ENCODE measurements around the gene UTF1. TPM values are rescaled to one million over a fixed set of nuclear protein-coding genes. Genes with fewer than 3 reads are reported as not detected.

Gene UTF1
- total RNA-seq, 2 experiments from 2014 or later: not detected

DNA sequence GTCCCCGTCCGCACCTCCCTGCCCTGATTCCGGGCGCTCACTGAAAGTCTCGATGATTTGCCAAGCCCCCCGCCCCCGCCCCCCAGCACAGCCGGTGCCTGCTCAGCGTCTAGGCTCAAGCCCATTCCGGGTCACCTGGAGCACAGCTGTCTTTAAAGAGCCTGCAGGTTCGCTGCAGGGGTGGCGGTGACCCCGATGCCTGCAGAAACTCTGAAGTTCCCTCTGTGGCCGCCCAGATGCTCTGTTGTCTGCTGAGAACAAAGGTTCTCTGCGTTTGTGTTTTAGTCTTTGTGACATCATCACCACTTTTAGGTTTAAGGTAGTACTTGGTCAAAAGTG is 8.4 kb downstream of the UTF1 start:
- H3K27ac Mint-ChIP-seq: no peak overlapping the region
- no peaks in the 10 kb centered on the region for H3K36me3 Mint-ChIP-seq
- no peak for DNase-seq
- H3K9me3 Mint-ChIP-seq: no peaks in the 10 kb centered on the region
- H3K27me3 Mint-ChIP-seq: peaks cover 77% of the 10 kb centered on the region
- peaks cover 18% of the 10 kb centered on the region for H3K4me1 Mint-ChIP-seq
- no peak overlapping the region for H3K4me3 Mint-ChIP-seq

DNA sequence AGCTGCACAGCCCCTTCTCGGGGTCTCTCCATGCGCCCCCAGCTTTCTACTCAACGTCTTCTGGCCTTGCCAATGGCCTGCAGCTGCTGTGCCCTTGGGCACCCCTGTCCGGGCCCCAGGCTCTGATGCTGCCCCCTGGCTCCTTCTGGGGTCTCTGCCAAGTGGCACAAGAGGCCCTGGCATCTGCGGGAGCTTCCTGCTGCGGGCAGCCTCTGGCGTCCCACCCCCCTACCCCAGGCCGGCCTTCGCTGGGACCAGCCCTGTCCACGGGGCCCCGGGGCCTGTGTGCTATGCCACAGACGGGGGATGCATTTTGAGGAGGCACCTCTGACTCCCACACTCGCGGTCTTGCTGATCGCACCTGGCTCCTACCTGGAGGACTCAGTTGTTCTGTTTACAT is 10.0 kb downstream of the UTF1 start:
- Mint-ChIP-seq H3K4me1 (peaks cover 16% of the 10 kb centered on the region), H3K9me3 (no peaks in the 10 kb centered on the region), H3K27me3 (peaks cover 64% of the 10 kb centered on the region)

DNA sequence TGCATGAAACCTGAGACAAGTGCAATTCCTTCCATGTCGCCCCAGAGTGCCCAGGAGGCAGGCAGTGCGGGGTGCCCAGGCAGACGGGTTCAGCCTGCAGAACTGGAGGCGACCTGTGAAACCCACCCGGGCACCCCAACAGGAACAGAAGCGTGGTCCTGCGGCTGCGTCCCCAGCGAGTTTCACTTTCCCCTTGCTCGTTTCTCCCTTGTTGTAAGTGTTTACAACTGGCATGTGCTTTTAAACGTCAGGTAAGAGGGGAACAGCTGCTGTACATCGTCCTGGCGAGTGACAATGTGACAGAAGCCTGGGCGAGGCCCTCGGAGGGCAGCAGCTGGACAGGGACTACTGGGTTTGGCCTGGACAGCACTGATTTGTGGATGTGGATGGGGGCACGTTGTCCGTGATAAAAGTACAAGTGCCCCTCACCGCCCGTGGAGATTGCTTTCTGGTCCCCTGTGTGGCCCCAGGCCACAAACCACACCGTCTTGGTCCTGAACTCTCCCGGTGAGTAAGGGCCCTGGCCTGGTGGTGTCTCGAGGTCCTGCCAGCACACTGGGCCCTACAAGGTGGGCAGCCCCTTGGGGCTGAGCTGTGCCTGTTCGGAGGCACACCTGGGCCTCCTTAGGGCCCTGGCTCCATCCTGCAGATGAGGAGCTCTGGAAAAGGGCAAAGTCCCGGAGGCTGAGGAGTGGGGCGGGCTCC is 11.6 kb downstream of the UTF1 start:
- Mint-ChIP-seq H3K4me1 (peaks cover 13% of the 10 kb centered on the region), H3K27me3 (peaks cover 55% of the 10 kb centered on the region), H3K27ac (no peak overlapping the region), H3K36me3 (no peaks in the 10 kb centered on the region), H3K4me3 (peak overlapping the region; percentile 47), H3K9me3 (no peaks in the 10 kb centered on the region)
- DNase-seq: no peak

More for the DNA sequence above, 10.0 kb downstream of the UTF1 start:
- H3K27ac Mint-ChIP-seq: no peak overlapping the region
- DNase-seq: no peak
- H3K36me3 Mint-ChIP-seq: no peaks in the 10 kb centered on the region
- H3K4me3 Mint-ChIP-seq: no peak overlapping the region

DNA sequence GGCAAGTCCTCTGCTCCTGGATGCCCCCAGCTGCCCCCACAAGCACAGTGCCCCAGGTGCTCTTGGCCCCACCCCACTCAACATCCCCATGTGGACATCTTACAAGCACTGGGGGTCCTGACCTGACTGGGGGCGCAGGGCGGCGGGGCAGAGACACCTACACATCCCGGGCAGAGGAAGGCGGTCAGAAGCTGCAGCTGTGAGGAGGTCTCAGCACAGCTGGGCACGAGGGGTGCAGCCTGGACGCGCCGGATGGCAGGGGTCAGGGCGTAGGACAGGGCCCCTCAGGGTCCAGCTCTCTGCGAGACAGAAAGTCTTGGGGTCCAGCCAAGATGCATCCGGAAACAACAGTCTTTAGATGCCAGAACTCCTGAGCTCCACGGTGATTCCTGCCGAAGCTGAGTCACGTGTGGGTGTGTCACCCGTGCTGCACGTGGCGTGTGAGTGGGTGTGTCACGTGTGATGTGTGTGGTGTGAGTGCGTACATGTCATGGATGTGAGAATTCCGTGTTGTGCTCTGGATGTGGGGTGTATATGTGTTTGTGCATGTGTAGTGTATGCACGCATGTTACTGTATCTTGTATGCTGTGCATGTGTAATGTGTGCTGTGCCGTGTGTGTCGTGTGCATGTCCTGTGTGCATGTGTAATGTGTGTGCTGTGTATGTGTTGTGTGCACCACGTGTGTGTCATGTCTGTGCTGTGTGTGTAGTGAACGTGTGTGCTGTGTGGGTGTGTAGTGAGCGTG is 12.8 kb downstream of the UTF1 start:
- Mint-ChIP-seq H3K27me3 (peaks cover 54% of the 10 kb centered on the region), H3K4me3 (no peak overlapping the region), H3K27ac (no peak overlapping the region), H3K36me3 (no peaks in the 10 kb centered on the region), H3K9me3 (no peaks in the 10 kb centered on the region), H3K4me1 (peaks cover 13% of the 10 kb centered on the region)
- no peak for DNase-seq

DNA sequence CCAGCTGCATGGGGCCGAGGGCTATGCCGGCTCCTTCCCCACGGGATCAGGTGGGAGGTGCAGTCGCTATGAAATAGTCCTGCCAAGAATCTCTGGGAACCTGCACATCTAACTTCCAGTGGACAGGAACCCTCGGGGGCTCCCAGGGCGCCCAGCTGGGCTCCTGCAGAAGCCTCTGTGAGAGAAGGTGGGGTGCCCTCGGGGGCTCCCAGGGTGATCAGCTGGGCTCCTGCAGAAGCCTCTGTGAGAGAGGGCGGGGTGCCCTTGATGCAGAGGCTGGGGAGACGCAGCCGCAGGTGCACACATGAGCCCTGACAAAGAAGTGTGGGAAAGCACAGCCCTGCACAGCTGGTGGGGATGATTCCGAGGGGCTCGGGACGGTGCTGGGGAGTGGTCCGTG is 13.6 kb downstream of the UTF1 start:
- H3K4me3 Mint-ChIP-seq: no peak overlapping the region
- peaks cover 48% of the 10 kb centered on the region for H3K27me3 Mint-ChIP-seq
- DNase-seq: no peak
- H3K9me3 Mint-ChIP-seq: no peaks in the 10 kb centered on the region
- H3K36me3 Mint-ChIP-seq: no peaks in the 10 kb centered on the region
- no peak overlapping the region for H3K27ac Mint-ChIP-seq
- H3K4me1 Mint-ChIP-seq: peaks cover 13% of the 10 kb centered on the region

DNA sequence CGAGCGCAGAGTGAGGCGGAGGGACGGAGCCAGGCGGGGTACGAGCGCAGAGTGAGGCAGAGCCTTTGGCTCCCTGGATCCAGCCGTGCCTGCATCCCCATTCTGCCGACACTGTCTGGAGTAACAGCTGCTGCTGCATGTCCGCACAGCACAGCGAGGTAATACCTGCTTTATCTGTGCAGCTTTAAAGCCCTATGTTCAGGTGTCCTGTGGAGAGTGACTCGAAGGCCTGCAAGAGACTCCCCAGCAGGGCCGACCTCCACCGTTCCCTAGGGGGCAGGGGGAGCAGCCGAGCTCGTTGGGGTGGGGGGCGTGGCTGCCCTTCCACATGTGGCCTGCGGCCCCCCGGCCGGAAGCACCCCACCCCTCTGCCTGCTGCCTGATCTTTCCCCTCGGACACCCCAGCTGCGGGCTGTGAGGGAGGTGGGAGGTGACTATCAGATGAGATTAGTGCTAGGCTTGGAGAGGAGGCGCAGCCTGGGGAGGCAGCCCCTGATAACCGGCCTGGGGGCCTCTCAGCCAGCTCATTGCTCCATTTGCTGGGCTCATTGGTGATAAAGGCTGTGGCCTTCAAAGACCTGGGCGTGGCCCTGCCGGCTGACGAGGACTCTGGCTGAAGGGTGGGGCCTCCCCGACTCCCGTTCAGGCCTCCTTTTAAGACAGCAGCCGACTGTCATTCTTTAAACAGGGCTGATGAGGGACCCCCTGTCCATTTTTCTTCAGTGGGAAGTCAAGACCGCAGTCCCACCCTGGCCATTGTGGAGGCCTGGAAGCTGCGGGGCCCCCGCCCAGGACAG is 15.6 kb downstream of the UTF1 start:
- H3K4me1 Mint-ChIP-seq: peaks cover 12% of the 10 kb centered on the region
- H3K9me3 Mint-ChIP-seq: no peaks in the 10 kb centered on the region
- H3K27ac Mint-ChIP-seq: no peak overlapping the region
- no peak for DNase-seq
- H3K4me3 Mint-ChIP-seq: no peak overlapping the region
- H3K36me3 Mint-ChIP-seq: no peaks in the 10 kb centered on the region
- peaks cover 27% of the 10 kb centered on the region for H3K27me3 Mint-ChIP-seq

DNA sequence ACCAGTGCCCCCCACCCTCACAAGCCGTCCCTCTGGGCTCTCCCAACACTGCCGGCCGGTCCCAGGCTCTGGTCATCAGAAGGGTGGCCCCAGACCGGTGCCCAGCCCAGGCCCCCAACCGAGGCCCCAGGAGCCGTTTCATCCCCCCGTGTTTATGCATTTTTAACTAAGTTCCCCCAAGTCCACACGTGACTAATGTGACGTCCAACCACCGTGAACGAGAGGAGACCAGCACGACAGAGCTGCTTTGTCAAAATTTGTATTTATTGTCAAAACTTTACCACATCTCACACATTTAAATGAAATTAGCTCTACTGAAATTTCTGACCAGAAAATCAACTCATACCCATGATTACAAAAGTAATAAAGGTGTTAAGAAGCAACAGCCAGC is 16.2 kb downstream of the UTF1 start:
- Mint-ChIP-seq H3K4me3 (no peak overlapping the region), H3K9me3 (no peaks in the 10 kb centered on the region), H3K36me3 (no peaks in the 10 kb centered on the region), H3K27me3 (peaks cover 23% of the 10 kb centered on the region), H3K4me1 (peaks cover 9% of the 10 kb centered on the region), H3K27ac (no peak overlapping the region)
- DNase-seq: no peak

DNA sequence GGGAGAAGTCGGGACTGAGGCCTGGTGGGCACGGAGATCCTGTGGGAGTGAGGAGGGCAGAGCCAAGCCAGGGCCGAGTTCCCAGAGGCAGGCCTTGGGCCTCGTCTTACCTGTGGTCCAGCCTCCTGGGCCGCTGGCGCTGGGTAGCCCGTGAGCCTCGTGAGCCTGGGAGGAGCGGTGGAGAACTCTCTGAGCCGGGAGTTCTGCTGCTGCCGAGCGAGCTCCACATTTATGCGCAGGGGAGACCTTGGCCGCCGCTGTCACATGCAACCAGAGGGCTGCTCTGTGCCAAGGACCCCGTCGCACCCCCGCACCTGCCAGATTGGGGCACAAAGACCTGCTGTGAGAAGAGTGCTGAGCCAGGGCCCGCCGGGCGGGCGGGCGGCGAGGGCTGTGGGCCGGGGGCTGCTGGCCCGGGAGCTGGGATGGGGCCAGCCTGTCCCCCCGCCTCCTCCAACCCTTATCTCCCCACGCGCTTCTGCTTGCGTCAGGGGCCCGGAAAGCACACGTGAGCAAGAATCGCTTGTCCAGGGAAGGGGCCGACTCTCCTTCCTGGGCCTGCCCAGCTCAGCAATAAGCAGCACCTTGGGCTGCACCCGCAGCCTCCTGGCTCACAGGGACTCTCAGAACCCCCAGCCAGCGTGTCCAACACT is 17.8 kb downstream of the UTF1 start:
- Mint-ChIP-seq H3K27me3 (peaks cover 12% of the 10 kb centered on the region), H3K27ac (no peak overlapping the region), H3K36me3 (no peaks in the 10 kb centered on the region), H3K4me1 (no peaks in the 10 kb centered on the region), H3K4me3 (no peak overlapping the region), H3K9me3 (no peaks in the 10 kb centered on the region)
- DNase-seq: no peak

DNA sequence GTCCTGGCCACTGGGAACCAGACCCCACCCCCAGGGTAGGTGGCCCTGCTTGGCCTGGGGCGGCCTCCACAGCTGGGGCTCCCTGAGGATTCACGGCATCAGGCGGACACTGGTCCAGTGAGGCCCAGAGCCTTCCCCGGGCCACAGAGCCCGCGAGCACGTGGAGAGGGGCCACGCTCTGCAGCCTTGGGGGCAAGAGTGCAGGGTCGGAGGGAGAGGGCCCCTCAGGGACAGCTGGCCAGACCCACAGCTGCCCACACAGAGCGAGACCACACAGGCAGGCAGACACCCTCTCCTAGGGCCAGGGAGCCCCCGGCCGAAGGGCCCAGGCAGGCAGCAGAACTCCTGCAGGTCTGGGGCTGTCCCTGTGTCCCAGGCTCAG is 18.3 kb downstream of the UTF1 start:
- Mint-ChIP-seq H3K9me3 (no peaks in the 10 kb centered on the region), H3K36me3 (no peaks in the 10 kb centered on the region), H3K27ac (no peak overlapping the region), H3K4me1 (no peaks in the 10 kb centered on the region), H3K4me3 (no peak overlapping the region), H3K27me3 (peaks cover 8% of the 10 kb centered on the region)
- DNase-seq: no peak

DNA sequence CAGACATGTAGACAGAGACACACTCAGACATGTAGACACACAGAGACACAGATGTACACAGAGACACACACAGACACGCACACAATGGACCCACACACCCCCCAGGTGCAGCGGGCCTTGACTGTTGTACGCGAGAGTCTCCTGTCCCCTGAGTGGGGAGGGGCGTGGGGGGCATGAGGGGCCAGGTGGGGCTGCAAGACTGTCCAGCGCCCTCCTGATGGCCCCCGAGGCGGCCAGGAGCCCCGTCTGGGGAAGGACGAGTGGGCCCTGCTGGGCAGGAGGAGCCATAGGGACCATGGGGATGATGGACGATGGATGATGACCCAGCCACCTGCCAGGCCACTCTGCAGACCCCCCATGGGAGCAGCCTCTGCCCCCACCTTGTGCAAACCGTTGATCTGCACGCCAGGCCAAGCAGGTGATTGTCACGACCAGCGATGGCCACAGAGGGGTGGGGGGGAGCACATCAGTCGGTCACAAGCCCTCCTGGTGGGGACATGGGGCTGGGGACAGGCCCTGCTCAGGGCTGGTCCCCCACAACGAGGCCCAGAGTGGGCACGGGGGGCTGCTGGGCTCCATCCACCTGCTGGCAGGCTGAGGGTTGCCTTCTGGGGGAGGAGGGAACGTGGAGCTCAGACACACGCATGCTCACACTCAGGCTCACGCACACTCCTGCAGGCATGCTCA is 19.2 kb downstream of the UTF1 start:
- no peak for DNase-seq
- Mint-ChIP-seq H3K27ac (no peak overlapping the region), H3K4me3 (no peak overlapping the region), H3K4me1 (no peaks in the 10 kb centered on the region), H3K36me3 (no peaks in the 10 kb centered on the region), H3K9me3 (no peaks in the 10 kb centered on the region), H3K27me3 (peaks cover 8% of the 10 kb centered on the region)

DNA sequence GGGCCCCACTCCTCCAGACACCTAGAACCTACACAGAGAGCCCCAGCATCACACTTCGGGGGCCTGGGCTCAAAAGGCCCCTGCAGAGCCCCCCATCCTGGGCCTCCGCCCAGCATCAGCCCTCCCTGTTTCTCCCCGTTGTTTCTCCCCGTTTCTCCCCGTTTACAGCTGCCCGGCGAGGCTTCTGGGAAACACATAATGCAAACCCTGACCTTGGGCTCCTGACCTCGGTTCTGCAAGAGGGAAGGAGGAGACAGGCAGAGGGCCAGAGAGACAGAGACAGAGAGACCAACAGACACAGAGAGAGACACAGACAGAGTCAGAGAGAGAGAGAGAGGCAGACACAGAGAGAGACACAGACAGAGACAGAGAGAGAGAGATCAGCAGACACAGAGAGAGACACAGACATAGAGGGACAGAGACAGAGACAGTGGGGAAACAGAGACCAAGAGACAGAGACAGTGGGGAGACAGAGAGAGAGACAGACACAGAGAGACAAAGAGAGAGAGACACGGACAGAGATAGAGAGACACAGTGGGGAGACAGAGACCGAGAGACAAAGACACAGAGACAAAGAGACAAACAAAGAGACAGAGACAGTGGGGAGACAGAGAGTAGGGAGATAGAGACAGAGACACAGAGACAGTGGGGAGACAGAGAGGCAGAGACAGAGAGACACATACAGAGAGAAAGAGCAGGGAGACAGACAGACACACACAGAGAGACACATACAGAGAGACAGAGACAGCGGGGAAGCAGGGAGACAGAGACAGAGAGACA is 20.1 kb downstream of the UTF1 start:
- no peaks in the 10 kb centered on the region for H3K9me3 Mint-ChIP-seq
- H3K27me3 Mint-ChIP-seq: peaks cover 5% of the 10 kb centered on the region
- no peaks in the 10 kb centered on the region for H3K4me1 Mint-ChIP-seq
- H3K27ac Mint-ChIP-seq: no peak overlapping the region
- no peak for DNase-seq
- H3K36me3 Mint-ChIP-seq: no peaks in the 10 kb centered on the region
- H3K4me3 Mint-ChIP-seq: no peak overlapping the region

DNA sequence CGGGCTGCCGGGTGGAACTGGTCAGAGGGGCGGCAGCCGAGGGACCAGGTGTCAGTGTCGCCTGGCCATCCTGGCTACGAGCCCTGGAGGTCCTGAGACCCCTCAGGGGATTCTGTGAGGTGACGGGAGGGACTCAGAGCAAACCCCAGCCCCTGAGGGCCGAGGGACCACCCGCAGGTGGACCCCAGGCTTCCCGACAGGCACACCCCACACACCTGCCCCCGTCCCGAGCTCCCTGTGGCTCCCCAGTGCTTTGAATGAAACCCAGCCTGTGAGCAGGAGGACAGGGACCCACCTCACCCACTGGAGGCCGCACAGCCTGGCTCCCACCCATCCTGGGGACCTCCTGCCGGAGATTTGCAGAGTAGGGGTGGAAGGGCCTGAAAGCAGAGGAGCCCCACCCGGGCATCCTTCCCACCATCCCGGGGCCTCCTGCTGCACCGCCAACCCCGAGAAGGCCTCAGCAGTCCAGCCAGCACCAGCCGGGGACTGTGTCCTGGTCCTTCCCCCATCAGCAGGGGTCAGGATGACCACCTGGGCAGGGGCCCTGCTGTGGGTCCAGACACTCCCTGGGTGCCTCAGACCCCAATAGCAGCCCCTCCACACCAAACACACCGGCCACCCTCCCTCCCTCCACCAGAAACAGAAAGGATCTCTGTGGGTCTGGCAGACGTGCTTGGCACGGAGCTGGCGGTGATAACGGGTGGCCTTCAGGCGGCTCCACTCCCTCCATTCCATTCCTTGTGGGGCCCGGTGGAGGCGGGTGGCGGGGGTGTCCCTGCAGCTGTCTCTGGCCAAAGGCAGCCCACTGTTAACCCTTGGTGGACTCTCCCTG is 21.6 kb downstream of the UTF1 start:
- Mint-ChIP-seq H3K36me3 (no peaks in the 10 kb centered on the region), H3K4me1 (no peaks in the 10 kb centered on the region), H3K9me3 (no peaks in the 10 kb centered on the region), H3K4me3 (no peak overlapping the region), H3K27me3 (peaks cover 5% of the 10 kb centered on the region), H3K27ac (no peak overlapping the region)
- no peak for DNase-seq

DNA sequence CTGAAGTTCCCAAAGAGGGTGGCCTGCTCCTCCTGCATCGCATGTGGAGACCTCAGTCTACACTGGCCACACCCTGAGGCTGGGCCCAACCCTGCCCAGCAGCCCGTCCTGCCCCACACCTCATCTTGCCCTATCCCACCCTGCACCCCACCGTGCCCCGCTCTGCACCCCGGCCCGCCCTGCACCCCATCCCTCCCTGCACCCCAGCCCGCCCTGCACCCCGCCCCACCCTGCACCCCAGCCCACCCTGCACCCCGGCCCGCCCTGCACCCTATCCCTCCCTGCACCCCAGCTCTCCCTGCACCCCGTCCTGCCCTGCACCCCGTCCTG is 22.2 kb downstream of the UTF1 start:
- Mint-ChIP-seq H3K36me3 (no peaks in the 10 kb centered on the region), H3K4me1 (peaks cover 3% of the 10 kb centered on the region), H3K9me3 (no peaks in the 10 kb centered on the region), H3K27ac (no peak overlapping the region), H3K4me3 (no peak overlapping the region), H3K27me3 (peaks cover under 1% of the 10 kb centered on the region)
- DNase-seq: no peak
